BE2C (cell line): Measurements from ENCODE around the gene LRRC32.

ENCODE experiments used
- DNase-seq: peaks from one replicate; pipeline ENCODE4 v3.0.0-alpha.2; 2020
- H3K27me3 ChIP-seq: fragments of 250-450 bp; sonication (Bioruptor Pico); 2 replicates; pipeline ENCODE4 v1.5.1; 2020; ENCODE audit warnings: mild to moderate bottlenecking
- H3K36me3 ChIP-seq: fragments of 250-450 bp; sonication (Bioruptor Pico); 2 replicates; pipeline ENCODE4 v1.5.1; 2020; ENCODE audit warnings: mild to moderate bottlenecking
- H3K4me1 ChIP-seq: fragments of 250-450 bp; sonication (Bioruptor Pico); 2 replicates; pipeline ENCODE4 v1.5.1; 2020
- H3K4me3 ChIP-seq: 2 replicates; pipeline ENCODE4 v1.5.1; 2011; ENCODE audit warnings: low read depth, low read length
- H3K9me3 ChIP-seq: fragments of 250-450 bp; sonication (Bioruptor Pico); 2 replicates; pipeline ENCODE4 v1.5.1; 2020
- TF ChIP-seq, protein P1 (sequence below): IDR thresholded peaks from 2 replicates; pipeline ENCODE4 v1.5.1; 2012; ENCODE audit warnings: mild to moderate bottlenecking, low read depth, low read length

LRRC32 gene

GRCh38 chr11:76702336-76703128 lies 32.0 kb upstream of the LRRC32 start:
- no peak for DNase-seq
- Histone ChIP-seq H3K4me1 (peaks cover 12% of the 10 kb centered on the region), H3K27me3 (no peaks in the 10 kb centered on the region), H3K4me3 (no peak overlapping the region), H3K36me3 (no peaks in the 10 kb centered on the region), H3K9me3 (no peaks in the 10 kb centered on the region)
- TF ChIP-seq, protein P1, sequence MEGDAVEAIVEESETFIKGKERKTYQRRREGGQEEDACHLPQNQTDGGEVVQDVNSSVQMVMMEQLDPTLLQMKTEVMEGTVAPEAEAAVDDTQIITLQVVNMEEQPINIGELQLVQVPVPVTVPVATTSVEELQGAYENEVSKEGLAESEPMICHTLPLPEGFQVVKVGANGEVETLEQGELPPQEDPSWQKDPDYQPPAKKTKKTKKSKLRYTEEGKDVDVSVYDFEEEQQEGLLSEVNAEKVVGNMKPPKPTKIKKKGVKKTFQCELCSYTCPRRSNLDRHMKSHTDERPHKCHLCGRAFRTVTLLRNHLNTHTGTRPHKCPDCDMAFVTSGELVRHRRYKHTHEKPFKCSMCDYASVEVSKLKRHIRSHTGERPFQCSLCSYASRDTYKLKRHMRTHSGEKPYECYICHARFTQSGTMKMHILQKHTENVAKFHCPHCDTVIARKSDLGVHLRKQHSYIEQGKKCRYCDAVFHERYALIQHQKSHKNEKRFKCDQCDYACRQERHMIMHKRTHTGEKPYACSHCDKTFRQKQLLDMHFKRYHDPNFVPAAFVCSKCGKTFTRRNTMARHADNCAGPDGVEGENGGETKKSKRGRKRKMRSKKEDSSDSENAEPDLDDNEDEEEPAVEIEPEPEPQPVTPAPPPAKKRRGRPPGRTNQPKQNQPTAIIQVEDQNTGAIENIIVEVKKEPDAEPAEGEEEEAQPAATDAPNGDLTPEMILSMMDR, result no peak

GRCh38 chr11:76701294-76702040 lies 30.9 kb upstream of the LRRC32 start:
- Histone ChIP-seq H3K9me3 (no peaks in the 10 kb centered on the region), H3K4me1 (peaks cover 12% of the 10 kb centered on the region), H3K4me3 (no peak overlapping the region), H3K27me3 (no peaks in the 10 kb centered on the region), H3K36me3 (no peaks in the 10 kb centered on the region)
- DNase-seq, result no peak
- TF ChIP-seq, protein P1, result no peak

DNA sequence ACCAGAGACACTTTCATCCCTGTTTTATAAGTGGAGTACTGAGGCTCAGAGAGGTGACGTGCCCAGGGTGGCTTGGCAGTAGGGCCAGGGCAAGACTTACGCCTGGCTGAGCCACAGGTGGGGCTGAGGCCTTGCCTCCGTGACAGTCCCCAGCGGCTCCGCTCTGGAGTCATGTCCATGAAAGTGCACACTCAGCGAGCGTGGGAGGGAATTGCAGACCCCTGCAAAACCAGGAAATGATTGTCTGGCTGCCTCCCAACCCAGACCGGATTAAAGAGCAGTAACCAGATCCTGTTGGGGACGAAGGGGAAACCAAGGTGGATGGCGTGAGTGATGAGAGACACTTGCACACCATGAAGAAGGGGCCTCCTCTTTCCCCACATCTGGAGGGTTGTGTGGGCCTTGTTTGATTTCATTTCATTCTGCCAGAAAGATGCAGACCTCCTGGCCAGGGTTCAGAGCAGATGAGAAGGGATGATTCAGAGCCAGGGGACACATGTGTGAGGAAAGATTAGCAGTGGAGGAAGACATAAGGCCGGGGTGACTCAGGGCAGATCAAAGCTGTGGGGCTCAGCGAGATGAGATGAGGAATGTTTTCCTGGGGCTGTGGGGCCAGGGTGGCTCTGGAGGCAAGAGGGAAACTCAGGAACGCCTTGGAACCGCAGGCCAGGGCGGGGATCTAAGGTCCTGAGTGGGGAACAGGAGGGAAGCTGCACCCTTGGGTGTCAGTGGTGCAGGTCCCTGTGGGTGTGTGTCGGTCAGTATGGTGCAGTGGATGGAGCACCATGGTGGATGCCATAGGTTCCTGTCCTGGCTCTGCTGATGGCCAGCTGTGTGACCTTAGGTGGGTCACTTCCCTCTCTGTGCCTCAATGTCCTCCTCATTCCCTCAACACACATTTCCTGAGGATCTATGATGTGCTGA lies 29.9 kb upstream of the LRRC32 start:
- Histone ChIP-seq H3K36me3 (no peaks in the 10 kb centered on the region), H3K9me3 (no peaks in the 10 kb centered on the region), H3K4me1 (peaks cover 12% of the 10 kb centered on the region), H3K4me3 (no peak overlapping the region), H3K27me3 (no peaks in the 10 kb centered on the region)
- TF ChIP-seq, protein P1, result no peak
- peak; percentile 75 for DNase-seq

- H3K4me1 ChIP-seq, result peaks cover 12% of the 10 kb centered on the region
- no peak for DNase-seq
- H3K27me3 ChIP-seq, result no peaks in the 10 kb centered on the region
- H3K9me3 ChIP-seq, result no peaks in the 10 kb centered on the region
- H3K4me3 ChIP-seq, result no peak overlapping the region
- H3K36me3 ChIP-seq, result no peaks in the 10 kb centered on the region
- TF ChIP-seq, protein P1, result no peak
Measured at GRCh38 chr11:76699451-76700091, 29.0 kb upstream of the LRRC32 start.

- TF ChIP-seq, protein P1, result peak; percentile 54
- H3K4me3 ChIP-seq, result no peak overlapping the region
- peaks cover 12% of the 10 kb centered on the region for H3K4me1 ChIP-seq
- H3K9me3 ChIP-seq, result no peaks in the 10 kb centered on the region
- DNase-seq, result no peak
- no peaks in the 10 kb centered on the region for H3K36me3 ChIP-seq
- H3K27me3 ChIP-seq, result no peaks in the 10 kb centered on the region
Measured at GRCh38 chr11:76698321-76699043, 27.9 kb upstream of the LRRC32 start.
